IPS-15b (cell line): Measurements from ENCODE around the gene RNLS.
"Not testable (repeated sequence)": the region's sequence is repeated elsewhere in the genome, so short reads cannot be mapped to it uniquely, and the experiment has no call there.

Experiments
- H3K27me3 ChIP-seq: one replicate; pipeline ENCODE4 v1.6.1; 2013; ENCODE audit warnings: low read length; ENCODE audit not compliant: control insufficient read depth, insufficient read depth
- H3K36me3 ChIP-seq: one replicate; pipeline ENCODE4 v1.6.1; 2013; ENCODE audit warnings: low read length; ENCODE audit not compliant: control insufficient read depth, insufficient read depth
- H3K4me1 ChIP-seq: one replicate; pipeline ENCODE4 v1.6.1; 2013; ENCODE audit warnings: mild to moderate bottlenecking, low read length; ENCODE audit not compliant: control insufficient read depth, insufficient read depth
- H3K4me3 ChIP-seq: one replicate; pipeline ENCODE4 v1.5.1; 2013; ENCODE audit warnings: low read depth, low read length
- H3K9ac ChIP-seq: one replicate; pipeline ENCODE4 v1.6.1; 2013; ENCODE audit warnings: low read depth, mild to moderate bottlenecking, low read length
- H3K9me3 ChIP-seq: one replicate; pipeline ENCODE4 v1.6.1; 2013; ENCODE audit warnings: mild to moderate bottlenecking, low read length; ENCODE audit not compliant: control insufficient read depth, insufficient read depth

Gene RNLS

DNA sequence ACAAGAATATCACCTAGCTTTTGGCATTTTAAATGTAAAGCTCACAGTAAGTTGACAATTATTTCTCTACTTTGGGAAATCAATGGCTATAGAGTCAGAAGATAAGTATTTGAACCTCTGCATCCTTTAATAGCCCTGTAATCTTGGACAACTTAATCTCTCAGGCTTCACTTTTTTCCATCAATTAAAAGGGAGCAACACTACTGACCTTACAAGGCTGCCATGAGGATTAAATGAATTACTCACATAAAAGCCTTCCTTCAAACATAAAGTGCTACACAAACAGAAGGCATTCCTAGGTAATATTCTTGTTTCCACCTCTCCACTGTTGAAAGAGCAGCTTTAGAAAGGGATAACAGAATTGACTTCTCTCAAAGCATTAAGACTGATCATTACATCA lies 266.0 kb downstream of the RNLS start:
- H3K36me3 ChIP-seq: no peaks in the 10 kb centered on the region
- no peak overlapping the region for H3K9ac ChIP-seq
- no peaks in the 10 kb centered on the region for H3K4me1 ChIP-seq

DNA sequence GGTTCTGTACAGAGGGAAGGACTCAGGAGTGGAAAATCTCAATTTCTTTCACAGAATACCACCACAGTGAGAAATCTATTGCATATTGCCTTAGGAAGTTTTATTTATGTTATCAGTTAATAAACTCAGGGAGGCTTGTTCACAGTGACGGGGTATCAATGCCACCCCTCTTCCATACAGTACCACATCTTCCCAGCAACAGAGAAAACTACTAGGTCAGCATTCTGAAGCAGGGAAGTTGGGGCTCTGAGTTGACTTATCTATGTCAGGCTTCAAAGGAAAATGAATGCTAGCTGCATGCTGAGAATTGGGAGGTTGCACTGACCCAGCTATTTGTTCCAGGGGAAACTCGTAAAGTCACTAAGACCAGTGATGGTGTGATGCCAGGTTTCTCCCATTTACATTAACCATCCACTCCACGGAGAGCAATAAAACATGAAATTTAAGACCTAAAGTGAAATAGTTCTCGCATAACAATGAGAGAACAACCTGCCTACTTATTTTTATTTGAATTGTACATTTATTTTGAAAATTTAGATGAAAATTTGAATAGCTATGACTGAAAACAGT lies 266.7 kb downstream of the RNLS start:
- Histone ChIP-seq H3K4me3 (no peak overlapping the region), H3K9me3 (peaks cover 4% of the 10 kb centered on the region), H3K9ac (no peak overlapping the region), H3K36me3 (no peaks in the 10 kb centered on the region), H3K4me1 (no peaks in the 10 kb centered on the region), H3K27me3 (no peaks in the 10 kb centered on the region)

More for the DNA sequence above, 266.0 kb downstream of the RNLS start:
- Histone ChIP-seq H3K27me3 (no peaks in the 10 kb centered on the region), H3K9me3 (peaks cover 4% of the 10 kb centered on the region), H3K4me3 (no peak overlapping the region)

DNA sequence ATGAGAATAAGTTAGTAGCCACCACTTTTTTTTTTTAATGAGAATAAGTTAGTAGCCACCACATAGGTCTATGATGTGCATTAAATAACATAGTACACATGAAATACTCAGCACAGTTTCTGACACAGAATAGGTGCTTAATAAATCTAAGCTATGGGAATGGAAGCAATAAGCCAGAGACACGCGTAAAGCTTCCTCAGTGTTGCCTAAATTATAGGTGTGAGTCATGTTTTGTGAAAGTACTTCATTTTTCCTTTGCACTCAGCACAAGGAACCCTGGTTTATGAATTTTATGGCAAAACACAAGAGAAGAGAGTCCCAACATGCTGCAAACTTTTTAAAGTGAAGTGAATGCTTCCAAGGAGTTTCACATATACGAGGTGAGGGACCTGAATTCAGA lies 267.4 kb downstream of the RNLS start:
- H3K4me1 ChIP-seq: no peaks in the 10 kb centered on the region

DNA sequence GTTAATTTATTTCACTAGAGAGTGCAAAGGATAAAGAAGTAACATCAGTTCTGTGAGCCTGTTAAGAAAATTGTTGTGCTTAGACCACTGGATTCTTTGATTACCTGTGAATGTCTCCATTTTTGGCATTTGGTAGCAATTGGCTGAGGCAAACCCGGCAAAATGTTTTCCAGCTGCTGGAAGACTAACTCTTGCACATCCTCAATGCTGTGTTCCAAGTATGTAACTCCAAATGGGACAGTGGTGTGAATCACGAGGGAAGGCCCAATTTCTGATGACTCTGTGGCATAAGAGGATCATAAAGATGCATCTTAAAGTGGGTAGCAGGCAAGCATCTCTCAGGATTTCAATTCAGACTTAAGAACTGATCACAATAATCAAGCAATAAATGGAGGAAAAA lies 268.8 kb downstream of the RNLS start:
- Histone ChIP-seq H3K36me3 (no peaks in the 10 kb centered on the region), H3K27me3 (no peaks in the 10 kb centered on the region), H3K9me3 (no peaks in the 10 kb centered on the region), H3K9ac (no peak overlapping the region), H3K4me1 (no peaks in the 10 kb centered on the region), H3K4me3 (no peak overlapping the region)

More for the DNA sequence above, 267.4 kb downstream of the RNLS start:
- Histone ChIP-seq H3K36me3 (no peaks in the 10 kb centered on the region), H3K4me3 (no peak overlapping the region), H3K27me3 (no peaks in the 10 kb centered on the region), H3K9ac (no peak overlapping the region), H3K9me3 (peaks cover 4% of the 10 kb centered on the region)

DNA sequence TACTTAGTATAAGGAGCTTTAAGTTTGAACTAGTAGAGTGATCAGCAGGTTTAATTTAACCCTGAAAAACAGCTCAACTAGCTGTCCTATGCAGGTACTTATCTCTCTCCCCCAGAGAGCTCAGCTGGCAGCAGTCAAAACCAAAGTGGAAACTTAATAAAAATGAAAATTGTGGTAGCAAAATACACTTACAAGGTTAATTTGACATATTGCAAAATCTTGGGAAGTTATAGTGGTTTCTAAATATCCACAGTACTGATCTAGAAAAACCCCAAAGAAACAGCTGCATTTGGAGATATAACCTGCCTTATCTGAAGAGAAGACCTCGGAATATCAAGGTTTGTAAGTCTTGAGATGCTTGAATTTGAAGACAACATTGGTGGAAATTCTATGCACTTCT lies 269.2 kb downstream of the RNLS start:
- H3K9me3 ChIP-seq: no peaks in the 10 kb centered on the region
- H3K4me3 ChIP-seq: no peak overlapping the region
- no peaks in the 10 kb centered on the region for H3K36me3 ChIP-seq
- no peaks in the 10 kb centered on the region for H3K4me1 ChIP-seq
- no peak overlapping the region for H3K9ac ChIP-seq
- no peaks in the 10 kb centered on the region for H3K27me3 ChIP-seq

DNA sequence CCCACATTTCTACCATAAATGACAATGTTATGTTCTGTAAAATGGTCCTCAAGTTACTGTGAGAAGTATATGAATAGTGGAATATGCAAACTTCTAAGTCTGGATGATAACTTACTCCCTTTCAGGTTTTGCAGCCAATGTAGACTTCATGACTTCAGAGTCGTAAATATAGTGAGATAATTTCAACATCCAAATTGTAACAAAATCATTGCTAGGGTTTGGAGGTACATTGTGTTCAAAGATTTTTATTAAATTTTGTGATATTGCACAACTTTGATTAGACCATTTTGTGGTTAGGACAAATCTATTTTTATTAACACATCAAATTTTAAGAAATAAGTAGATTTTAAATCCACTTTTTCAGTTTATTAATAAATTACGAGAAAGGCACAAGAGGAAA lies 270.3 kb downstream of the RNLS start:
- Histone ChIP-seq H3K9me3 (no peaks in the 10 kb centered on the region), H3K9ac (no peak overlapping the region), H3K27me3 (no peaks in the 10 kb centered on the region), H3K4me1 (no peaks in the 10 kb centered on the region), H3K4me3 (no peak overlapping the region), H3K36me3 (no peaks in the 10 kb centered on the region)

DNA sequence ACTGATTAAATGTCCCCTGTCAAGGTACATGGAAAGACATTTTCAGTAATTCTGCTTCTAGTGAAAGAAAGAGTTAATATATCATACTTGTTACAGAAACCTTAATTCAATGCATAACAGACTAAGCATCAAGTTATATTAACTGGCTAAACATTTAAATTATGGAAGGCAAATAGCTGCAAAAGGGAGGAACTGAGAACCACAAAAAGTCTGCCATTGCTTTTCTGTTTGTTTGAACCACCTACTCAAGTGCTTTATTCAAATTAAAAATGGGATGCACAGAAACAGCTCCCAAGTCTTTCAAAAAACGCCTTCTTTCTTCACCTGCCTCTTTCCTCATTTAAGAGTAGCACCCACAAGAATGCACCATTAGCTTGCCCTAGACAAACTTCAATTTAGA lies 271.9 kb downstream of the RNLS start:
- Histone ChIP-seq H3K4me3 (no peak overlapping the region), H3K36me3 (no peaks in the 10 kb centered on the region), H3K27me3 (no peaks in the 10 kb centered on the region), H3K9me3 (no peaks in the 10 kb centered on the region), H3K4me1 (no peaks in the 10 kb centered on the region), H3K9ac (no peak overlapping the region)

DNA sequence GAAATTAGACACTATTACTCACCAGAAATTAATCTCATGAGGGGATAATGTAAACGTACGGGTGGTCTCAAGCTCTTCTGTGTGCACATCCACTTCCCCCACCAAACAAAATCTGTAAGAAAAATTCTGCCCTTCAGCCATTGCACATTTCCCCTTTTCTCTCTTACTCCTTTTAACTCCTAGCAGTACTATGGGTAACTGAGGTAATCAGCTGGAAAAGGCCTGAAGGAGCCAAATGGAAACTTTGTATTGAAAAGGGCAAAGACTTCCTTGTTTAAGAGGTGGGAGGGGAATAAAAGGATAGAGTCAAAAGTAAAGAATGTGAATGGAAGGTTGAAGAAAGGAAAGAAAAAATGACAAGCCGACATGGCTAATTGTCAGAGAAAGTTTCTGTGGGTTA lies 273.8 kb downstream of the RNLS start:
- Histone ChIP-seq H3K4me3 (no peak overlapping the region), H3K9ac (no peak overlapping the region), H3K27me3 (no peaks in the 10 kb centered on the region), H3K4me1 (no peaks in the 10 kb centered on the region), H3K9me3 (no peaks in the 10 kb centered on the region), H3K36me3 (no peaks in the 10 kb centered on the region)

DNA sequence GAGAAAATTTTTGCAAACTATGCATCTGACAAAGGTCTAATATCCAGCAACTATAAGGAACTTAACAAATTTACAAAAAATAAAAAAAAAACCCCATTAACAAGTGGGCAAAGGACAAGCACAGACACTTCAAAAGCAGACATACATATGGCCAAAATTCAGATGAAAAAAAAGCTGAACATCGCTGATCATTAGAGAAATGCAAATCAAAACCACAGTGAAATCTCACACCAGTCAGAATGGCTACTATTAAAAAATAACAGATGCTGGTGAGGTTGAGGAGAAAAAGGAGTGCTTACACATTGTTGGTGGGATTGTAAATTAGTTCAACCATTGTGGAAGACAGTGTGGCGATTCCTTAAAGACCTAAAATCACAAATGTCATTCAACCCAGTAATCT lies 274.8 kb downstream of the RNLS start:
- not testable (repeated sequence) for H3K9ac ChIP-seq, H3K27me3 ChIP-seq, H3K4me1 ChIP-seq, H3K9me3 ChIP-seq, H3K4me3 ChIP-seq, H3K36me3 ChIP-seq

DNA sequence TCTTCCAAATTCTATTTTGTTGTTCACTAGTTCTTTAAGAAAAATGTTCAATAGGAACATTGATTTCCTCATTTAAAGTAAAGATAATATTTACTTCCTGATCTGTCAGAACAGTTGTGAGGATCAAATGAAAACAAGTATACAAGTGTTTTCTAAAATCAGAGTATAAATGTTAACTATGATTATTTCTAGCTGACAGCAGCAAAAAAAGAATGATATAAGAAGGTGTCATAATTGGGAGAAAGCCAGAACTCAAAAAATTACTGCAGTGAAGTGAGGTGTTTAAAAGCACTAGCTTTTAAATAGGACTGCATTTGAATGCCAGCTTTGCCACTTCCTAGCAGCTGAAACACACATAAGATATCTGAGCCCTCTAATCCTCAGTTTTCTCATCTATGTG lies 283.3 kb downstream of the RNLS start:
- Histone ChIP-seq H3K4me1 (no peaks in the 10 kb centered on the region), H3K4me3 (no peak overlapping the region), H3K27me3 (no peaks in the 10 kb centered on the region), H3K36me3 (no peaks in the 10 kb centered on the region), H3K9ac (no peak overlapping the region), H3K9me3 (no peaks in the 10 kb centered on the region)

DNA sequence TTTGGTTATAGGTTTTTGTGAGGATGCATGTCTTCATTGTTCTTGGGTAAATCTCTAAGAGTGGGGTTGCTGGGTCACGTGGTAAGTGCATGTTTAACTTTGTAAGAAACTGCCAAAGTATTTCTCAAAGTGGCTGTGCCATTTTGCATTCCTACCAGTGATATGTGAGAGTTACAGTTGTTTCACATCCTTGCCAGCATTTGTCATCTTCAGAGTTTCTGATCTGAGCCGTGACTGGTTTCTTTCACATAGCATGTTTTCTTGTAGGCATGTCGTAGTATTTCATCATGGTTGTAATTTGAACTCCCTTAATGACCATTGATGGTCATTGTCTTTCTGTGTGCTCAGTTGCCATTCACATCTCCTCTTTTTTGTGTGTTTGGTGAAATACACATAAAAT lies 286.0 kb downstream of the RNLS start:
- Histone ChIP-seq H3K36me3 (no peaks in the 10 kb centered on the region), H3K27me3 (no peaks in the 10 kb centered on the region), H3K9me3 (no peaks in the 10 kb centered on the region), H3K4me3 (no peak overlapping the region), H3K9ac (no peak overlapping the region), H3K4me1 (no peaks in the 10 kb centered on the region)

DNA sequence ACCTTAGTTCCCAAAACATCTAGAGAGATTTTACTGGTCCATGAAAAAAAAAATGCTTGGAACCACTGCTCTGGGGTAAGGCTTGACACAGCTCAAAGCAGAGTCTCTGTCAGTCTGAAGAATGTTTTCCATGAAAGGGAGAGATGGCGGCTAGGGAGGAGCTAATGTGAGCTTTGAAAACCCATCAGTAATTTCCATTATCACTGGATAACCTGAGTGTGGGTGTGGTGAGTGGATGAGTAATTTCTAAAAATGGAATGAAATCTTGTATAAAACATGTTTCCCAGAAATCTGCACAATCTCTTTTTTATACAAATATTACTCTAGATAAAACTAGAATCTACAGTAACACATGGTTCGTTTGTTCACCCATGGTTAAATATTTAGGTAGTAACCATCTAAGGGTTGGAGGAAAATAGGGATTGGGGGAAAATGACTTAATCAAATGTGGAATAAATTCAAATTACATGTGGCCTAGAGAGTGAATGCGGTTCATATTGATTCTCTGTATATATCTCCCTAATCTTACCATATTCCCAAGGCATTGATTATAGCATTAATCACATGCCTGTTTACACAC lies 289.4 kb downstream of the RNLS start:
- H3K4me3 ChIP-seq: no peak overlapping the region
- H3K9me3 ChIP-seq: no peaks in the 10 kb centered on the region
- H3K9ac ChIP-seq: no peak overlapping the region
- H3K36me3 ChIP-seq: no peaks in the 10 kb centered on the region
- H3K27me3 ChIP-seq: no peaks in the 10 kb centered on the region
- no peaks in the 10 kb centered on the region for H3K4me1 ChIP-seq
